ENCODE measurements around the gene L1TD1.
"Not testable (repeated sequence)": the region's sequence is repeated elsewhere in the genome, so short reads cannot be mapped to it uniquely, and the experiment has no call there.

L1TD1 gene

DNA sequence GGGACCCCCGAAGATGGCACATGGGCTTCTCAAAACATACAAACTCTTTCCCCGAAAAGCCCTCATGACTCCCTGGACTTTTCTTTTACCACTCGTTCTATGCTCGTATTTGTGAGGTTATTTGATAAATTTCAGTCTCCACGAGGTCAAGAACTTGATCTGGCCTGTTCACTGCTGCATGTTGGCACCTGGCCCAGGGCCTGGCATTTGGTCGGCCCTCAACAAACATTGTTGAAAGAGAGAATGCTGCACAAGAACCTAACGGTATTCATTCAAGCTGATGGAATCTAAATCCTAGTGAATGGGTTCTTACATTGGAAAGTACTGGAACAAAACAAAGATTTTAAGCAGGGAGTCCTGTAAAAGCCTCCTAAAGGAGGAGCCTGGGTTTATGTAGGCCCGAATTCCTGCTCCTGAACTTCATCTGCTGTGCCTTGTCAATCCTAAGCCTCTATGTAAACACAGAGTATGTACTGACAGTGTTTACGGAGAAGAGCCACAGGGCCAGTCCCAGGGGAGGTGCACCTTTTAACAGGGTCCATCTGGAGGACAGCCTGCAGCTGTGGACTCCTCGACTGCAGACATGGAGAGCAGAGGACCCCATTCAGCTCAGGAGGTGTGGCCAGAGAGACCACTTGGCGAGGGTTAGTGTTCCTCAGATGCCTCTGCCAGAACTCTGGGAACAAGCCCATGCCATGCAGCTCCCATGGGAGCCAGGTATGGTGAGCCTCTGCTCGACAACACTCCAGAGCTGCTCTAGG lies 46.9 kb downstream of the L1TD1 start:
- TF ChIP-seq, protein P1, sequence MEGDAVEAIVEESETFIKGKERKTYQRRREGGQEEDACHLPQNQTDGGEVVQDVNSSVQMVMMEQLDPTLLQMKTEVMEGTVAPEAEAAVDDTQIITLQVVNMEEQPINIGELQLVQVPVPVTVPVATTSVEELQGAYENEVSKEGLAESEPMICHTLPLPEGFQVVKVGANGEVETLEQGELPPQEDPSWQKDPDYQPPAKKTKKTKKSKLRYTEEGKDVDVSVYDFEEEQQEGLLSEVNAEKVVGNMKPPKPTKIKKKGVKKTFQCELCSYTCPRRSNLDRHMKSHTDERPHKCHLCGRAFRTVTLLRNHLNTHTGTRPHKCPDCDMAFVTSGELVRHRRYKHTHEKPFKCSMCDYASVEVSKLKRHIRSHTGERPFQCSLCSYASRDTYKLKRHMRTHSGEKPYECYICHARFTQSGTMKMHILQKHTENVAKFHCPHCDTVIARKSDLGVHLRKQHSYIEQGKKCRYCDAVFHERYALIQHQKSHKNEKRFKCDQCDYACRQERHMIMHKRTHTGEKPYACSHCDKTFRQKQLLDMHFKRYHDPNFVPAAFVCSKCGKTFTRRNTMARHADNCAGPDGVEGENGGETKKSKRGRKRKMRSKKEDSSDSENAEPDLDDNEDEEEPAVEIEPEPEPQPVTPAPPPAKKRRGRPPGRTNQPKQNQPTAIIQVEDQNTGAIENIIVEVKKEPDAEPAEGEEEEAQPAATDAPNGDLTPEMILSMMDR (IDR thresholded peaks at IDR 0.05; ENCODE audit: low read depth, low read length) = no peak
- no peak for DNase-seq (ENCODE audit: low read depth in 2 of 2)

DNA sequence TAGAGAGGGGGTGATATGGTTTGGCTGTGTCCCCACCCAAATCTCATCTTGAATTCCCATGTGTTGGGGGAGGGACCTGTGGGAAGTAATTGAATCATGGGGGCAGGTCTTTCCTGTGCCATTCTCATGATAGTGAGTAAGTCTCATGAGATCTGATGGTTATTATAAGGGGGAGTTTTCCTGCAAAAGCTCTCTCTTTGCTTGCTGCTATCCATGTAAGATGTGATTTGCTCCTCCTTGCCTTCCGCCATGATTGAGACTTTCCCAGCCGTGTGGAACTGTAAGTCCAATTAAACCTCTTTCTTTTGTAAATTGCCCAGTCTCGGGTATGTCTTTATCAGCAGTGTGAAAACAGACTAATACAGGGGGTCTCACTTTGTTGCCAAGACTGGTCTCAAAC lies 49.7 kb downstream of the L1TD1 start:
- DNase-seq (ENCODE audit: low read depth in 2 of 2); H3K4me3 ChIP-seq (replicated peaks in 1 of 2; ENCODE audit: low read depth in 2 of 2, low read length in 2 of 2): not testable (repeated sequence)

More for the DNA sequence above, 46.9 kb downstream of the L1TD1 start:
- no peak overlapping the region for H3K4me3 ChIP-seq (replicated peaks in 1 of 2; ENCODE audit: low read depth in 2 of 2, low read length in 2 of 2)

DNA sequence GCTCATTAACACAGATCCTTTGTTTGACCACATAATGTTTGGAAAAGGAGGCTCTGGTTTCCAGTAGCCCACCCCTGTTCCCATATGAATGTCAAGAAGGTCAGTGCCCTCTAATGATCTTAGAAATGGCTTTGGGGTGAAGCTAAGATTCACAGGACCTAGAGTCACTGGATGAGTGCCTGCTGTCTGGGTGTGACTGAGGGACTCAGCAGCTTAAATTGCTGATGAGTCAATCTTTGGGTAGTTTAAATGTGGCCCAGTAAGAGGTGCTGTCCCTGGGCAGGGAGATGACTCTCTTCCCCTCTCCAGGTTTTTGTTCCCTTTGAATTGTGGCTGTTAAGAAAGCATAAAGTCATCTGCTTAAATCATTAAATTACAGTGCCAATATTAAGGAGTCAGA lies 50.6 kb downstream of the L1TD1 start:
- no peak for DNase-seq (ENCODE audit: low read depth in 2 of 2)
- TF ChIP-seq, protein P1 (IDR thresholded peaks at IDR 0.05; ENCODE audit: low read depth, low read length) = no peak
- no peak overlapping the region for H3K4me3 ChIP-seq (replicated peaks in 1 of 2; ENCODE audit: low read depth in 2 of 2, low read length in 2 of 2)

DNA sequence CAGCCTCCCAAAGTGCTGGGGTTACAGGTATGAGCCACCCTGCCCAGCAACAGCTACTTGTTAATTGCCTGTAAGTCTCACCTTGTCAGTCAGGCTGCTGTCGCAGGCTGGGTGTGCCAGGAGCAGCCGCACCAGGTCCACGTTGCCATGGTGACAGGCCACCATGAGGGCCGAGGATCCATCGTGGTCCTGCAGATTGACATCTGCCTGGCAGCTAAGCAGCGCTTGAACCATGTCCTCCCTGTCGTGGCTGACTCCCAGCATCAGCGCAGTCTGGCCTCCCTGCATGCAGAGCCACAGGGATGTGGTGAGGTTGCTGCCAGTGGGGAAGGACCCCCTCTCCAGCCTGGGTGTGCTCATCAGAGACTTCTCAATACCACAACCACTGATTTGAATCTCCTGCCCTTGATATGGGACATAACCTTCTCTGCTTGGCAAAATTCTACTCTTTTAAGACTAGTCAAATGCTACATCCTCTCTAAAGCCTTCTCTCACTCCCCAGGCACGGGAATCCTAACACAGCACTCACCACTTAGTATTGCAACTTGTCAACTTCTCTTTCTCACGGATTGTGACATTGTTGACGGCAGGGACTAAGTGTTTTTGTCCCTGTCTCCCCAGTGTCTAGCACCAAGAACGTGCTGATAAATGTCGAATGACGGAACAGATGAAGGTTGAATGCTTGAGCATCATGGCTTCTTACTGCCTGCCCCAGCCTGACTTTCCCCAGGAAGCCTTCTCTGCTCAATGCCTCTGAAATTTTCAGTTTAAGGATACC lies 52.9 kb downstream of the L1TD1 start:
- TF ChIP-seq, protein P1 (IDR thresholded peaks at IDR 0.05; ENCODE audit: low read depth, low read length) = no peak
- no peak for DNase-seq (ENCODE audit: low read depth in 2 of 2)
- no peak overlapping the region for H3K4me3 ChIP-seq (replicated peaks in 1 of 2; ENCODE audit: low read depth in 2 of 2, low read length in 2 of 2)

DNA sequence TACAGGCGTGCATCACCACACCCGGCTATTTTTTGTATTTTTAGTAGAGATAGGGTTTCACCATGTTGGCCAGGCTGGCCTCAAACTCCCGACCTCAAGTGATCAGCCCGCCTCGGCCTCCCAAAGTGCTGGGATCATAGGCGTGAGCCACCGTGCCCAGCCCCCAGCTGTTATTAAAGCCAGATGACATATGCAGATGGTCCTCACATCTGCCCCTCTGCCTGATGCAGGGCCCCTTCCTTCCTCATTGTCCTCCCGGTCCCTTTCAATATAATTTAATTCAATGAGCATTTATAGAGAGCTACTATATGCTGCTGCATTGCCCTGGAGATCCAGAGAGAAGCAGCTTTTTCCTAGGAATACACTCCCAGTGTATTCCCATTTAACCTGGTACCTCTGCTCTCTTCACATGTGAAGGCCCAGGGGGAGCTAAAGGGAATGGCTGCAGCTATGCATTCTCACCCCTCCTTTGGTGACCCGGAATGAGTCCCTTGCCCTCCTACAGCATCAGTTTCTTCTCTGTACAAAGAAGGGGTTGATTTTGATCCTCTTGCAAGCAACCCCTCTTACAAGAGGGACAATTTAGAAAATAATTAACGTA lies 55.6 kb downstream of the L1TD1 start:
- H3K4me3 ChIP-seq (replicated peaks in 1 of 2; ENCODE audit: low read depth in 2 of 2, low read length in 2 of 2) = no peak overlapping the region
- no peak for DNase-seq (ENCODE audit: low read depth in 2 of 2)
- TF ChIP-seq, protein P1 (IDR thresholded peaks at IDR 0.05; ENCODE audit: low read depth, low read length) = no peak

DNA sequence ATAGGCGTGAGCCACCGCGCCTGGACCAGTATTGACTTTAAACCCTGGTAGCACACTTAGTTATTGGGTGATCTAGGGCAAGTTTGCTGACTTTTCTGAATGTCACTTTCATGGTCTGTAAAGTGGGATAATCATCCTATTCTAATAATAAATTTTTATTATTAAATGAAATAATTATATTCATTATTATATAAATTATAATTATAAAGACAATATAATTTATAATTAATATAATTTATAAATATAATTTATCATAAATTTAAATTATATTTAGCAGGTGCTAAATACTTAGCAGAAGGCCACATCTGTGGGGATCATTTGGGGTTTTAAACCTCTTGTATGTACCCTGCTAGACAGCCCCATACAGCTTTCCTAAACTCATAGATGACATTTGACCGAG lies 64.9 kb downstream of the L1TD1 start:
- DNase-seq (ENCODE audit: low read depth in 2 of 2) = no peak
- no peak overlapping the region for H3K4me3 ChIP-seq (replicated peaks in 1 of 2; ENCODE audit: low read depth in 2 of 2, low read length in 2 of 2)
- TF ChIP-seq, protein P1 (IDR thresholded peaks at IDR 0.05; ENCODE audit: low read depth, low read length) = no peak

DNA sequence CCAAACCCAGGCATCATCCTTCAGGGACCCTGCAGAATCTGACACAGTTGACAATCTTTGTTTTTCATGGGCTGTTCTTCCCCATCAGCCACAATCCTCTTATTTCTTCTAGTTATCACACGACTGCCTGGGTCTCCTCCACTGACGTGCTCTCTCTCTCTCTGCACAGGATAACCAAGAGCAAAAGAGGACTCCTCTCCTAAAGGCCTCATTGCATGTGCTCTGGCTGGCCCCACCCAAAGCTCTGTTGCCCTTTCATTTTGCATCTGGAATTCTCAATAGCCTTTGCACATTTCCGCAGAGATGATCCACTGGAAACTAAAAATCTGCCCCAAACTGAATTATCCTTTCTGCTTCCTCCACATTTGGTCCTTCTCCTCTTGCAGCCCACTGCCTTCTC lies 66.0 kb downstream of the L1TD1 start:
- DNase-seq (ENCODE audit: low read depth in 2 of 2) = no peak
- TF ChIP-seq, protein P1 (IDR thresholded peaks at IDR 0.05; ENCODE audit: low read depth, low read length) = no peak

More for the DNA sequence above, 66.0 kb downstream of the L1TD1 start:
- no peak overlapping the region for H3K4me3 ChIP-seq (replicated peaks in 1 of 2; ENCODE audit: low read depth in 2 of 2, low read length in 2 of 2)

Measured in cardiac fibroblast (primary cell).